Fibroblast of skin of left biceps (primary cell): ENCODE results near the gene CLIP1.
A peak's percentile ranks its signal among the peaks of the same experiment; 100 is the strongest.
"Not testable (repeated sequence)": the region's sequence is repeated elsewhere in the genome, so short reads cannot be mapped to it uniquely, and the experiment has no call there.

ENCODE experiments used
- DNase-seq, 2 experiments: peaks; one replicate each; pipeline ENCODE4 v3.0.0-alpha.2; 2013; ENCODE audit warnings: low read depth in 2 of 2

CLIP1 gene

DNA sequence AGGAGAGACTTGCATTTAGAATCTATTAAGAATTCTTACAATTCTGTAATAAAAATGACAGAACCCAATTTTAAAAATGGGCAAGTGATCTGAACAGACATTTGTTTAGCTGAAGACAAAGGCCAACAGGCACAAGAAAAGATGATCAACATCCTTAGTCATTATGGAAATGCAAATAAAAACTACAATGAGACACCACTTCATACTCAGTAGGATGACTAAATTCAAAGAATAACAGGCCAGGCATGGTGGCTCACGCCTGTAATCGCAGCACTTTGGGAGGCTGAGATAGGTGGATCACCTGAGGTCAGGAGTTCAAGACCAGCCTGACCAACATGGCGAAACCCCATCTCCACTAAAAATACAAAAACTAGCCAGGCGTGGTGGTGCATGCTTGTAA, 164.0 kb downstream of the CLIP1 start:
- not testable (repeated sequence) for DNase-seq

DNA sequence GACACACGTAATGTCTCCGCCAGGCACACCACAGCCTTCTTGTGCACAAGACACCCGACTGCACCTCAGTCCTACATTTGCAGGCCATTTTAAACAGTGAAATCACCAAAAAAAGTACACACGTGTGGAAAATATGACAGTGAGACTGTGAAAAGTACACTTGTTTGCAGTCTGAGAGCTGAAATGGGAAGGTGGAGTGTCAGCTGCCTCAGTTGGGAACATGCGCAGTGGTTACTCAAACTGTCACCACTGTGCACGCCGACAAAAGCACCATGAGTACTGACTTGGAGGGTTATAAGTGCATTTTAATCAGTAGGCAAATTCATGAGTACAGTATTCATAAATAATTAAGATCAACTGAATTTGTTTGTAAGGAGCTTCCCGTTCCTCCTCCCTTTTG, 171.9 kb downstream of the CLIP1 start:
- DNase-seq = no peak

DNA sequence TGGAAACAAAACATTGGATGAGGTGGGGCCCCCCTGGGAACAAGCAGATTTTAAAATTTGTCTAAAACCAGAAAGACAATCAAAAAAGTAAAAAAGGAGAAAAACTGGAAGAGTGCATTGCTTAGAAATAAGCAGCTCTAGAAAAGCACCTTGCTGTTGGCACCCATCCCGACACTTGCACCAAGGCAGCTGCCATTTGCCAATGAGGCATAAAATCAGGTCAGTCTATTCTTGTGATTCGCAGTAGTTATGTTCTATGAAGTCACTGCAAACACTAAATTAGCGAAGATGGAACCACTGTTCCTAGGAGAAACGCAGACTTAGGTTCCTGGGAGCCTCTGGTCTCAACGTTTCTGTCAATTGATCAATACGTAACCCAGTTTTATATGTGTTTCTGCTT, 172.4 kb downstream of the CLIP1 start:
- no peak for DNase-seq

DNA sequence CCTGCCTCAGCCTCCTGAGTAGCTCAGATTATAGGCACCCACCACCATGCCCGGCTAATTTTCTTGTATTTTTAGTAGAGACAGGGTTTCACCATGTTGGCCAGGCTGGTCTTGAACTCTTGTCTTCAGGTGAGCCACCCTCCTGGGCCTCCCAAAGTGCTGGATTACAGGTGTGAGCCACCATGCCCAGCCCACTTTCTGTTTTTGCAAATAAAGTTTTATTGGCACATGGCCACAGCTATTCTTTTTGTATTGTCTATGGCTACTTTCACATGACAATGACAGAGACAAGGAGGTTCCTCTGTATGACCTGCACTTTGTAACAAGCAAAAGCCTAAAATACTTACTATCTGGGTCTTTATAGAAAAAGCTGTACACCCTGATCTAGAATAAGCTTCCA, 176.9 kb downstream of the CLIP1 start:
- DNase-seq = no peak

DNA sequence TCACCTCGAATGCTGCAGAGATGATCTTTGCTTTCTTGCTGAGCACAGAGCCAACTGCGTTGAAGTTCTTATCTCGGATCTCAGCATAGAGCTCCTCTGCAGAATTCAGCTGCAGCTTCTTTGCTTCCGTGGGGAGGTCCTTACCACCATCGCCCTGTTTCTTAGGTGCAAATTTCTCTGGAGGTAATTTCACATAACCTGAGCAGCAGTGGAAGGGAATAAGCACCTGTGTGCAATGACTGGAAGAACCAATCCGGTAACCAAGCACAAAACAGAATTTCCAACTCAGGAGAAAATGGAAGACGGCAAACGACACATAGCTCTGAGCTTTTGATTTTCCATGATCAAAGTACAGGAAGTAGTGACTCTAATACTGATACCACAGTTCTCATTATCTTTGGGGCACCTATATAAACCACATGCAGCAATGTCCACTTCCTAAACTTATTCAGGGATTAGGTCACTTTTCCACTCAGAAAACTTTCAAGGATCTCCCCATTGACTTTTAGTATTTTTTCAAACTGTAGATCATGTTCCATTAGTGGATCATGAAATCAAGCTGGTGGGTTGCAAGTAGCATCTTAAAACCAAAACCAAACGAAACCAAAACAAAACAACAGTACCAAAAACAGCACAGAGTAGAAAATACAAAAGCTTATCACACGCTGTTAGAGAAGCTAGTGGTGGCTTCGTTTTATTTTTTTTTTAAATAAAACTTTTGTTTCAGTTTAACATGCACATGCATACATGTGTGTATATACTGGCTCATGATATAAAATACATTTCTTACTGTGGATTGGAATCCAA, 177.7 kb downstream of the CLIP1 start:
- no peak for DNase-seq

DNA sequence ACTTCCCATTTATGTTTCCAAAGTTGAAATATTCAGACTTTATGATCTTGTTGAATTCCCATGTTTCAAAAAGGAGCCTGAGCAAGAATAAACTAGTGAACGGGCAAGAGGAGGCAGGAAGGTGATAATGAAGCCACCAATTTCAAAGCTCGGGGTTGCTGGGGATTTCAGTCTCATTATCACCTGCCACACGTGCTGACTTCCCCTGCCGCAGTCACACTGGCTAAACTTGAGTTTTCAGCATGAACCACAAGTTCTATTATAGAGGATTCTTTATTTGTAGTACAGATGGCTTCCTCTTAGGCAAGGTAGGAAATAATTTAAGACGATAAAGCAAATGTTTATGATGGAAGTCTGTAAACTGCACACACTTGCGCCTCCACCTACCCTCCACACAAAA, 178.5 kb downstream of the CLIP1 start:
- DNase-seq = no peak

DNA sequence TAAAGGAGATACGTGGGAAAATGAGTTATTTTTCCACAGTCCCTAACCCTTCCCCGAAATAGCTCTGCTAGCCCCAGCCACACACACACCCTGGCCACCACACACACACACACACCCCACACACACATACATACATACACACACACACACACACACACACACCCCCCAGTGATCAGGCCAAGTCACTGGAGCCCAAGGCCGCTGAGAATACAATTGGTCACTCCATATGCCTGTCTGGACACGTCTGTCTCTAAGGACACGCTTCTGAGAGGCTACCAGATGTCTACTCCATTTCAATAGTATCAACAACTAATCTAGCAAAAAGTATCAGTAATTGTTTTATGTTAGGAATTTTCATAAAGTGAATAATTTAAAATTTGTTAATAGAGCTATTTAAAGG, 183.6 kb downstream of the CLIP1 start:
- no peak for DNase-seq

DNA sequence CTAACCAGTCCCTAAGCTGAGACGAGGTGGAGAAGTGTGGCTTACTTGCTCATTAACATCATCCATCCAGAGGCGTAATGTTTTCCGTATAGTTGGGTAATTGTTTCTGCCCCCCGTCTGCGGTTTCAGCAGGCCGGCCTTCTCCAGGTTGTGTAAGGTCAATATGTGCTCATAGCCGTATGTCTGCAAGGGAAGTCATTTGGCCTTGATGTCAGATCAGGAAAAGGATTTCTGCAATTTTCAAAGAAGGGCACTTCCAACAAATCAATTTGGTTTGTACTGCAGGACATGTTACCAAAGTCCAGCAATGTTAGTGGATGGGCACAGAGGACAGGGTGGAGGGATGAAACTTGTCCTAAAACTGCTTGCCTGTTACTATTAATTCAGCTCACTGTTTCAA, 186.7 kb downstream of the CLIP1 start:
- DNase-seq = no peak

DNA sequence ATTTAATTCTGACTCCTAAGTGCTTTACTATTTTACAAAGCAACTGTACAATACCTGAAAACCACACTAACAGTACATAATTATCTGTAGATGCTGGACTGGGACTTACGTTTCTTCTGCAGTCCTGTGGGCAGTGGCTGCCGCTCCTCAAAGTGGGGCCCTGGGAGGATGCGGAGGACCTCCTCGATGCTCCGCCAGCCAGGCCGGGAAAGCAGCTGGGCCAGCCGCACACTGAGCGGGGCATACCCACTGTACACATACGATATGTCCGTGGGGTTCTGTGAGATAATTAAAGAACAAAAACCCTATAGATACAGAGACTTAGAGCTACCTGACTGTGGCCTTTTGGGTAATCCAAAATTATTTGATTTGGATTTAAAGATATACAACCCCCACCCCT, 189.8 kb downstream of the CLIP1 start:
- DNase-seq = no peak

DNA sequence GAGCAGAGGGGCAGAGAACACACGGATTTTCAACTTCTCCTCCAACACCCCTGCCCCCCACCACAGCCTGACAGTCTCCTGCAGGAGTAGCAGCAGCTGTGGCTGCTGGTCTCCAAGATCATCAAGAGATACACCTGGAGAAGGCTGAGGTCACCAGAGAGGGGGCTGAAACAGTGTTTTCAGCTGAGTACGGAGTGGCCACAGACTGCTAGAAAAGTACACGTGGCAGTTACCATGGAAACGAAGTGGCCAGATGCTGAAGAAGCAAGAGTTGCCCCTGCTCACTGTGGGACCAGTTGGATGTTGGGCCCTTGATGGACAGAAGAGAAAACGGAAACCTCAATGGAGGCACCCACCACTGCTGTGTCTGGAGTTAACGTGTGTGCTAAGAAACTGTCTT, 191.7 kb downstream of the CLIP1 start:
- DNase-seq = no peak

DNA sequence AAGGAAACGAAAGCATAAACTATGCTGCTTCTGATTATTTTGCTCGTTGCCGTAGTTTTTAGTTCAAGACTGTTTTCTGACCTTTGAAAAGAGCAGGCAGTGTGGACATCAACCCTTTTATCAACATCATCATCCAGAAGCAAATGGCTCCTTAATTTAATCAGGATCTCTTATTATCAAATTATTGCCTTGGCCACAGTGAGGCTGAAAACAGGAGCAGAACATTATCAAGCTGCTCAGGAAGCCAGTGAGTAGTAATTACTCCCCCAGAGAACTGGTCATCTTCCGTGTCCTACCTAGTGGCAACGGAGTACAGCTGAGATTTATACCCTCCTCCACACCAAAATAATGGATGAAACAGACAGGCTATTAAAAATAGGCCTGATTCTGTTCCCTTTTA, 194.4 kb downstream of the CLIP1 start:
- DNase-seq = no peak

DNA sequence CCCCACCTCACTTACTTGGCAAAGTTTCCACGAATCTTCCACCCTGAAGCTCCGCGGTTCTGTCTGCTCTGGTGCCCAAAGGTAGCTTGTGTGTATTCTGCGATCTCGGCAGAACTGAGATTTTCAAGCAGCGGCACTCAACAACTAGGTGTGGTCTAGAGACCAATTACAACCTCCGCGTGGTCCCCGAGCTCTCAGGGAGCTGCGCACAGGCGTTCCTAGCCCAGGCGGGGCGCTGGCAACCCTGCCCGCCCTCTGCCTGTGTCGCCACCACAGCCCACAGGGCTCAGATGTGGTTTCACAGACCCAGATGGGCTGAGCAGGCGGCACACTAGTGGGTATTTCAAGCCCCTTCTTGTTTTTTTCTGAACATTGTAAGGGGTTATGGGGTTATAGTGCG, 195.1 kb downstream of the CLIP1 start:
- no peak for DNase-seq

DNA sequence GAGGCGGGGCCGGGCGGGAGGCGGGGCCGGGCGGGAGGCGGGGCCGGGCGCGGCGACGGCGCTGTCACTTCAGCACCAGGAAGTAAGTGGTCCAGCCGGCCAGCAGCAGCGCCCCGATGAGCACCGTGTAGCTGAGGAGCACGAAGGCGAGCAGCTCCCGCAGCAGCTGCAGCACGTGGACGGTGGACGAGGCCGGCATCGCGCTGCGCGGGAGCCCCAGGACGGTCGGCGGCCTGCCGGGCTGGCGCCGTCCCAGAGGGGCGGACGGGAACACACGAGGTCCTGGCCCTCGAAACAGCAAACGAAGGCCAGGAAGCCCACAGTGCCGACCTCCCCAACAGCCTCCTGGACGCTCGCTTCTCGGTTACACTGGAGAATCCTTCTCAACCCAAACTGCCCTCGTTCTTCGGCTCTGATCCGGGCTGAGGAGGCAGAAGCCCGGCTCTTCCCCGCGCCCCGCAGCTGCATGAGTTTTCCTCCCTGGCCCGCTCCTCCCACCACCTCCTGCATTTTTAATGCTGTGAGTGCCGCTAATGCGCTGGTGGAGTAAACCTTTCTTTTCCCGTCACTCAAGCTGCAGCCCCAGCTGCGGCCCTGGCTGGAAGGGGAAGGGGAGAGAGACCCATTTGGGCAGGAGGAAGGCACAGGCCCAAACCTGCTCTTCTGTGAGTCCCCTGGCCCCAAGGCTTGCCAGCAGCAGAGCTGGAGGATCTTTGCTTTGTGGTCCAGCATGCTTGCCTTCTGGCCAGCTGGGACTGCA, 195.9 kb downstream of the CLIP1 start:
- DNase-seq = no peak

DNA sequence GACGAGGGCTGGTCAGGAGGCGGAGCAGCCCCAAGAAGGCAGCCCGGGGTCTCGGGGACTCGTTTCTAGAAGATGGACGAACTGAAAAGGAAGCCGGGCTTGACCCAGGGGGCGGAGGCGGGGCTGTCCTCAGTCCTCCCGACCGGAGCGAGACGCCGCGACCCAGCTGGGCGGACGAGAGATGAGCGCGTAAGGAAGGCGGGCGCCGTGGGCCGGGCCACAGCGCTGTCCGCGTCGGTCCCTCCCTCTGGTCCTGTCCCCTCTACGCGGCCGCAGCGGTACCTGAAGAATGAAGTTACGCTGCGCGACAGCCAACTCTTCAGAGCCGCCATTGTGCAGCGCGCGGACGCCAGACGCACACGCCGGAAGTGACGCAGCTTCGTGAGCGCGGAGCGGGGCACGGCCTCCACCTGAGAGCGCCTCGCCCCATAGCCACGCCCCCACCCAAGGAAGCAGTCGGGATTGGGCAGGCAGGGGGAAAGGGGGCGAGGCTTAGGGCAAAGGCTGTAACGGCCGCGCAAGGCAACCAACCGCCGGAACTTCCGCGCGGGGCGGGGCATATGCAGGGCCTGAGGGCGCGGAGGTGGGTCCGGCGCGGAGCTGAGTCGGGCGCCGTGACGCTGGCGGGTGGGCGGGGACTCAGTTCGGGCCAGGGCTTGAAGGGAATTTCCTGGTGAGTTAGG, 196.6 kb downstream of the CLIP1 start, which contains the start of gene DIABLO:
Gene DIABLO, minus strand, starts transcription at position 370 of the 683 bp plus-strand sequence. Its CDS starts 38 bp downstream, at position 332.
- peak; percentile 98 to 99 for DNase-seq
